Activated CD4-positive, alpha-beta T cell treated with anti-CD3 and anti-CD28 coated beads for 1 hour (primary cell): ENCODE results near the gene CHRNA4.

Source experiments
- DNase-seq: peaks from one replicate; pipeline ENCODE4 v3.0.0-alpha.2; 2020

CHRNA4 gene

GRCh38 chr20:63376283-63377250 lies 15.4 kb upstream of the CHRNA4 start:
- no peak for DNase-seq

- no peak for DNase-seq
Observed at GRCh38 chr20:63375438-63375837, 14.3 kb upstream of the CHRNA4 start.

- DNase-seq, result no peak
Observed at GRCh38 chr20:63374504-63374903, 13.4 kb upstream of the CHRNA4 start.

GRCh38 chr20:63373996-63374395 lies 12.8 kb upstream of the CHRNA4 start:
- no peak for DNase-seq

- no peak for DNase-seq
Observed at GRCh38 chr20:63372971-63373885, 12.1 kb upstream of the CHRNA4 start.

- DNase-seq, result no peak
Observed at GRCh38 chr20:63371291-63371865, 10.2 kb upstream of the CHRNA4 start.

- DNase-seq, result no peak
Observed at GRCh38 chr20:63370618-63371187, 9.6 kb upstream of the CHRNA4 start.

GRCh38 chr20:63369724-63370617 lies 8.8 kb upstream of the CHRNA4 start:
- no peak for DNase-seq

- no peak for DNase-seq
Observed at GRCh38 chr20:63369024-63369530, 7.9 kb upstream of the CHRNA4 start.

- DNase-seq, result no peak
Observed at GRCh38 chr20:63368151-63368550, 7.0 kb upstream of the CHRNA4 start.

- no peak for DNase-seq
Observed at GRCh38 chr20:63367446-63368055, 6.4 kb upstream of the CHRNA4 start.

- no peak for DNase-seq
Observed at GRCh38 chr20:63366390-63367365, 5.5 kb upstream of the CHRNA4 start.

- DNase-seq, result no peak
Observed at GRCh38 chr20:63365601-63366389, 4.6 kb upstream of the CHRNA4 start.

GRCh38 chr20:63364801-63365585 lies 3.8 kb upstream of the CHRNA4 start:
- no peak for DNase-seq

GRCh38 chr20:63363981-63364561 lies 2.9 kb upstream of the CHRNA4 start:
- DNase-seq, result no peak

- DNase-seq, result no peak
Observed at GRCh38 chr20:63363013-63363957, 2.1 kb upstream of the CHRNA4 start.
